HepG2 (cell line): Measurements from ENCODE around the gene SOST. TPM values are rescaled to one million over a fixed set of nuclear protein-coding genes. Genes with fewer than 3 reads are reported as not detected.

Source experiments
- ASH2L ChIP-seq: fragments of 300-600, 200-600 bp; sonication (generic); IDR thresholded peaks from 2 replicates; pipeline ENCODE4 v1.7.0; 2017; ENCODE audit warnings: low read depth, mild to moderate bottlenecking, moderate library complexity, mixed read lengths, low read length; ENCODE audit not compliant: insufficient read length
- BHLHE40 ChIP-seq: IDR thresholded peaks from 2 replicates; pipeline ENCODE4 v1.6.1; 2011; ENCODE audit warnings: low read length, improper control_type of control experiment
- FLYWCH1 ChIP-seq: sonication (generic); formaldehyde crosslinking; IDR thresholded peaks from 2 replicates; pipeline ENCODE4 v1.8.1; 2023; ENCODE audit warnings: mild to moderate bottlenecking, missing genetic modification reagents
- FOSL2 ChIP-seq: sonication (generic); formaldehyde crosslinking; IDR thresholded peaks from 2 replicates; pipeline ENCODE4 v1.4.0; 2020; ENCODE audit warnings: missing genetic modification reagents
- HMG20A ChIP-seq: IDR thresholded peaks from 2 replicates; pipeline ENCODE4 v1.6.1; 2016; ENCODE audit warnings: borderline replicate concordance
- IKZF1 ChIP-seq: fragments of 450-650 bp; IDR thresholded peaks from 2 replicates; pipeline ENCODE4 v1.7.1; 2016
- KDM2A ChIP-seq: sonication (generic); formaldehyde crosslinking; IDR thresholded peaks from 2 replicates; pipeline ENCODE4 v1.4.0; 2020; ENCODE audit warnings: low read depth, missing genetic modification reagents, borderline replicate concordance
- KDM4B ChIP-seq: sonication (generic); formaldehyde crosslinking; IDR thresholded peaks from 2 replicates; pipeline ENCODE4 v1.4.0; 2020; ENCODE audit warnings: missing genetic modification reagents
- NFKB2 ChIP-seq: sonication (generic); formaldehyde crosslinking; IDR thresholded peaks from 2 replicates; pipeline ENCODE4 v1.4.0; 2020; ENCODE audit warnings: missing genetic modification reagents, borderline replicate concordance
- NR2F1 ChIP-seq, 2 experiments: fragments of 450-650 bp in 1 of 2; formaldehyde crosslinking in 1 of 2; IDR thresholded peaks; 2 replicates each; pipeline versions ENCODE4 v1.5.0 to v1.6.1; 2016 to 2020; ENCODE audit warnings: mild to moderate bottlenecking in 1 of 2, missing compliant biosample characterization in 1 of 2, missing genetic modification reagents in 1 of 2, moderate library complexity in 1 of 2
- POLR2G ChIP-seq: fragments of 200-400 bp; formaldehyde crosslinking; IDR thresholded peaks from 2 replicates; pipeline ENCODE4 v1.6.1; 2018; ENCODE audit warnings: mild to moderate bottlenecking, low read depth, low read length, moderate library complexity
- RAD21 ChIP-seq: fragments of 450-650 bp; formaldehyde crosslinking; IDR thresholded peaks from 2 replicates; pipeline ENCODE4 v1.5.0; 2020; ENCODE audit warnings: mild to moderate bottlenecking
- SAP130 ChIP-seq: IDR thresholded peaks from 2 replicates; pipeline ENCODE4 v1.6.1; 2016; ENCODE audit warnings: low read depth
- SUZ12 ChIP-seq: fragments of 150-350 bp; IDR thresholded peaks from 2 replicates; pipeline ENCODE4 v1.6.1; 2014; ENCODE audit warnings: low read depth, low read length
- TEAD3 ChIP-seq: optimal IDR thresholded peaks from 2 replicates; pipeline ENCODE3; 2016; ENCODE audit warnings: borderline replicate concordance
- ZNF251 ChIP-seq: sonication (generic); formaldehyde crosslinking; IDR thresholded peaks from 2 replicates; pipeline ENCODE4 v1.9.0; 2021; ENCODE audit warnings: mild to moderate bottlenecking, missing genetic modification reagents
- ZNF281 ChIP-seq: sonication (generic); formaldehyde crosslinking; IDR thresholded peaks from 2 replicates; pipeline ENCODE4 v1.4.0; 2020; ENCODE audit warnings: missing genetic modification reagents, borderline replicate concordance
- ZNF451 ChIP-seq: sonication (generic); formaldehyde crosslinking; IDR thresholded peaks from 2 replicates; pipeline ENCODE4 v1.5.0; 2020; ENCODE audit warnings: mild to moderate bottlenecking, missing genetic modification reagents
- ZNF543 ChIP-seq: sonication (generic); formaldehyde crosslinking; IDR thresholded peaks from 2 replicates; pipeline ENCODE4 v1.4.0; 2020; ENCODE audit warnings: mild to moderate bottlenecking, missing genetic modification reagents
- ZNF672 ChIP-seq: sonication (generic); formaldehyde crosslinking; IDR thresholded peaks from 2 replicates; pipeline ENCODE4 v1.8.1; 2022; ENCODE audit warnings: missing genetic modification reagents
- ZNF777 ChIP-seq: sonication (generic); formaldehyde crosslinking; IDR thresholded peaks from 2 replicates; pipeline ENCODE4 v1.4.0; 2020; ENCODE audit warnings: missing genetic modification reagents
- ZNF891 ChIP-seq: sonication (generic); formaldehyde crosslinking; IDR thresholded peaks from 2 replicates; pipeline ENCODE4 v1.5.0; 2020; ENCODE audit warnings: mild to moderate bottlenecking, missing genetic modification reagents
- polyA plus RNA-seq, 8 experiments: library from polyadenylated mRNA; depleted of rRNA in 3 of 8; stranded (reverse) in 7 of 8; unstranded in 1 of 8; fragments of >200 nt; fragmentation: Illumina TruSeq in 4 of 8; extraction: Trizol in 4 of 8; gene quantifications; 2 replicates each; pipeline versions ENCODE4 v1.2.1 to v1.2.3, GENCODE V29; 2011 to 2016; ENCODE audit warnings: low read depth in 4 of 8, missing spikeins in 1 of 8, mixed read lengths in 1 of 8; ENCODE audit not compliant: insufficient read depth in 1 of 8
- total RNA-seq, 5 experiments: library from RNA; depleted of rRNA; stranded (reverse); fragments of >200 nt; fragmentation: Illumina TruSeq; extraction: Trizol; gene quantifications; 2 replicates each; pipeline ENCODE4 v1.2.3, GENCODE V29; 2016; ENCODE audit warnings: low read depth in 1 of 5
- TF ChIP-seq, protein P1 (sequence below): sonication (generic); formaldehyde crosslinking; conservative IDR thresholded peaks from 2 replicates; pipeline ENCODE4 v1.4.0; 2020; ENCODE audit warnings: missing genetic modification reagents
- TF ChIP-seq, protein P2 (sequence below): sonication (generic); formaldehyde crosslinking; IDR thresholded peaks from 2 replicates; pipeline ENCODE4 v1.8.0; 2023; ENCODE audit warnings: mild to moderate bottlenecking, missing genetic modification reagents

The SOST gene
- total and polyA plus RNA-seq, 2 of the 13 experiments (the other 11 are each of a cell fraction or from before 2014, with no cell fraction given): not detected

DNA sequence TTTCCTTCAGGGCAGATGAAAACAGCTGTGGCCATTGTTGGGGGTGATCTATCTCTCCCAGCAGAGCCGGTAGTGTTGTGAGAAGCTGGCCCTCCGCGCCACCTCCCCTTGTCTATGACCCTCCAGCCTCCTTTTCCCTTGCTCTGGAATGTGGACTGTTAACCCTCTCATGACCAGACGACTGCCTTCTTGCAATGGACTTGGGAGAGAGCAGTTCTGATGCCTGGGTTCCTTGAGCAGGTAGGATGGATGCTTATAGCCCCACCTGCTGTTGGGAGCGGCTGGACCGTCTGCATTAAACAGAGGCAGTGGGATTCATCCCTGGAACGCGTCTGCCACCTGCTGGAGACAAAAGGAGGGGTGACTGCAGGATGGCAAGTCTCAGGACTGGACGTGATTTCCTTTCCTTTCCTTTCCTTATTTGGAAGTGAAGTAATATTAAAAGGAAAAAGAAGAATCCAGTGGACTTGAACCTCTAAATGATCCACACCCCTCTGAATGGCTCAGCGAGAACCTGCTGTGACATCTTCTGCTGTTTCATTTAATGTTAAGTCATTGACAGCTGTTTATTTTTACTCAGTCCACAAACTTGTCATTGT is 1.8 kb upstream of the SOST start (continued):
- TF ChIP-seq, protein P1, sequence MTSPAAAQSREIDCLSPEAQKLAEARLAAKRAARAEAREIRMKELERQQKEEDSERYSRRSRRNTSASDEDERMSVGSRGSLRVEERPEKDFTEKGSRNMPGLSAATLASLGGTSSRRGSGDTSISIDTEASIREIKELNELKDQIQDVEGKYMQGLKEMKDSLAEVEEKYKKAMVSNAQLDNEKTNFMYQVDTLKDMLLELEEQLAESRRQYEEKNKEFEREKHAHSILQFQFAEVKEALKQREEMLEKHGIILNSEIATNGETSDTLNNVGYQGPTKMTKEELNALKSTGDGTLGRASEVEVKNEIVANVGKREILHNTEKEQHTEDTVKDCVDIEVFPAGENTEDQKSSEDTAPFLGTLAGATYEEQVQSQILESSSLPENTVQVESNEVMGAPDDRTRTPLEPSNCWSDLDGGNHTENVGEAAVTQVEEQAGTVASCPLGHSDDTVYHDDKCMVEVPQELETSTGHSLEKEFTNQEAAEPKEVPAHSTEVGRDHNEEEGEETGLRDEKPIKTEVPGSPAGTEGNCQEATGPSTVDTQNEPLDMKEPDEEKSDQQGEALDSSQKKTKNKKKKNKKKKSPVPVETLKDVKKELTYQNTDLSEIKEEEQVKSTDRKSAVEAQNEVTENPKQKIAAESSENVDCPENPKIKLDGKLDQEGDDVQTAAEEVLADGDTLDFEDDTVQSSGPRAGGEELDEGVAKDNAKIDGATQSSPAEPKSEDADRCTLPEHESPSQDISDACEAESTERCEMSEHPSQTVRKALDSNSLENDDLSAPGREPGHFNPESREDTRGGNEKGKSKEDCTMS (CRISPR knock-in tag): no peak
- peak; percentile 71; the same call in 1 of the 2 replicates for TF ChIP-seq FOSL2 (CRISPR knock-in tag)
- TF ChIP-seq TEAD3 (CRISPR knock-in tag): peak; percentile 92
- TF ChIP-seq, protein P2, sequence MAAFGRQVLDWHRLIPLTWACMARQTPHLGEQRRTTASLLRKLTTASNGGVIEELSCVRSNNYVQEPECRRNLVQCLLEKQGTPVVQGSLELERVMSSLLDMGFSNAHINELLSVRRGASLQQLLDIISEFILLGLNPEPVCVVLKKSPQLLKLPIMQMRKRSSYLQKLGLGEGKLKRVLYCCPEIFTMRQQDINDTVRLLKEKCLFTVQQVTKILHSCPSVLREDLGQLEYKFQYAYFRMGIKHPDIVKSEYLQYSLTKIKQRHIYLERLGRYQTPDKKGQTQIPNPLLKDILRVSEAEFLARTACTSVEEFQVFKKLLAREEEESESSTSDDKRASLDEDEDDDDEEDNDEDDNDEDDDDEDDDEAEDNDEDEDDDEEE (CRISPR knock-in tag): no peak
- TF ChIP-seq ZNF672 (CRISPR knock-in tag): no peak
- TF ChIP-seq ASH2L: no peak
- TF ChIP-seq SUZ12: no peak
- no peak; the same call in 1 of the 2 replicates for TF ChIP-seq KDM4B (CRISPR knock-in tag)
- no peak for TF ChIP-seq ZNF251 (CRISPR knock-in tag)
- TF ChIP-seq IKZF1: no peak
- no peak for TF ChIP-seq HMG20A (CRISPR knock-in tag)
- TF ChIP-seq ZNF451 (CRISPR knock-in tag): no peak
- TF ChIP-seq ZNF543 (CRISPR knock-in tag): no peak
- peak; percentile 93 for TF ChIP-seq KDM2A
- TF ChIP-seq RAD21 (CRISPR knock-in tag): peak; percentile 100
- TF ChIP-seq ZNF281 (CRISPR knock-in tag): no peak
- TF ChIP-seq ZNF777 (CRISPR knock-in tag): no peak
- no peak for TF ChIP-seq NFKB2 (CRISPR knock-in tag)
- no peak for TF ChIP-seq POLR2G
- no peak; the same call in 1 of the 2 replicates for TF ChIP-seq FLYWCH1 (CRISPR knock-in tag)
- no peak for TF ChIP-seq NR2F1 (CRISPR knock-in tag; IDR thresholded peaks at IDR 0.05)
- peak; percentile 57; the same call in 1 of the 2 replicates for TF ChIP-seq SAP130 (CRISPR knock-in tag)
- peak; percentile 44; the same call in 1 of the 2 replicates for TF ChIP-seq BHLHE40
- TF ChIP-seq ZNF891 (CRISPR knock-in tag): 0 out of 2 replicates have a peak, but pooled peaks have one; percentile 60
